Activated T-cell treated with anti-CD3 and anti-CD28 coated beads, Interleukin-2, amount 50 U/mL, for 1 hour (primary cell): ENCODE results near the gene DDX54.
"Not testable (repeated sequence)": the region's sequence is repeated elsewhere in the genome, so short reads cannot be mapped to it uniquely, and the experiment has no call there.

Experiments
- DNase-seq: peaks from one replicate; pipeline ENCODE4 v3.0.0-alpha.2; 2020

DDX54 gene

GRCh38 chr12:113158439-113159203 is 26.7 kb downstream of the DDX54 start:
- DNase-seq, result no peak

GRCh38 chr12:113157218-113157859 is 27.9 kb downstream of the DDX54 start:
- no peak for DNase-seq

DNA sequence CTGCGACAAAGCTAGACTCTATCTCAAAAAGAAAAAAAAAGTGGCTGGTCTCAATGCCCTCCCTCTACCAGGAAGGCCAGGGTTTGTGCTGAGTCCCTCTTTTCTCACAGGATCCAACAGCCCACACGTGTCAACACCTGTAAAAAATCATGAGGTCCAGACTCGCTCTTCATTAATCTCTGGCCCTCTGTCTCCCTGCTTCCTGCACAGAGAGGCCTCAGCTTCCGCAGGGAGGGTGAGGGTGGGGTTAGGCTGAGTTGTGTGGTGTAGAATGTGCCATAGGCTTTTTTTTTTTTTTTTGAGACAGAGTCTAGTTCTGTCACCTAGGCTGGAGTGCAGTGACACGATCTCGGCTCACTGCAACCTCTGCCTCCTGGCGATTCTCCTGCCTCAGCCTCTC is 29.6 kb downstream of the DDX54 start:
- no peak for DNase-seq

DNA sequence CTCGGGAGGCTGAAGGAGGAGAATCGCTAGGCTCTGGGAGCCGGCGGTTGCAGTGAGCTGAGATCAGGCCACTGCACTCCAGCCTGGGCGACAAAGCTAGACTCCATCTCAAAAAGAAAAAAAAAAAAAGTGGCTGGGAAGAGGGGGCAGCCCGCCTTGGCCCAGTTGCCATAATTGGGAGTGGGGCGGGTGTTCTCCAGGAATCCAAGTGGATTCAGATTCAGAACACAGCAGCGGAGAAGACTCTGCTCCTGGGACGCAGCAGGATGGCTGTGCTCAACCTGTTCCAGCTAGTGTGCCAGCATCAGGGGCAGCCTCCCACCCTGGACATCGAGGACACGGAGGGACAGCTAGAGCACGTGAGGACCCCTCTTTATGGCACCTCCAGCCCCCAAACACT is 30.2 kb downstream of the DDX54 start:
- no peak for DNase-seq

DNA sequence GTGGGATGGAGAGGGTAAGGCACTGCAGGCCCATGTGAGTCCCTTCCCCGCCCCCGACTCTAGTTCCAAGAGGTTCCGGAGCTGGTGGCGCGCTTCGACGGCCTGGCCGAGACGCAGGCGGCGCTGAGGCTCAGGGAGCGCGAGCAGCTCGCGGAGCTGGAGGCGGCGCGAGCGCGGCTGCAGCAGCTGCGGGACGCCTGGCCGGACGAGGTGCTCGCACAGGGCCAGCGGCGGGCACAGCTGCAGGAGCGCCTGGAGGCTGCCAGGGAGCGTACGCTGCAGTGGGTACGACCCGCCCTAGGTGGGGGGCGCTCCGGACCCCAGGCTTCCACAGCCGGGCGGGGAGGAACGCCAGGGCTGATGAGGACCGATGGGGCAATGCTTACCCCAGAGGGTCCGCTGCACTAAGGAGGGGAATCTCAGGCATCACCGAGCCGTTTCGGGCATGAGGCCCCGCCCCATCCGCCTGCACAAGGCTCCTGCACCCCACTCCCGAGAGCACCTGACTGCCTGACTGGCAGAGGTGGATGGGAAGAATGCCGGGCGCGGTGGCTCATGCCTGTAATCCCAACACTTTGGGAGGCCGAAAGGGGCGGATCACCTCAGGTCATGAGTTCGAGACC is 30.8 kb downstream of the DDX54 start:
- peak; percentile 40 for DNase-seq

GRCh38 chr12:113152835-113153814 is 32.2 kb downstream of the DDX54 start:
- peak; percentile 74 for DNase-seq

- no peak for DNase-seq
Observed at GRCh38 chr12:113152196-113152834, 33.0 kb downstream of the DDX54 start.

- no peak for DNase-seq
Observed at GRCh38 chr12:113151655-113152054, 33.6 kb downstream of the DDX54 start.

DNA sequence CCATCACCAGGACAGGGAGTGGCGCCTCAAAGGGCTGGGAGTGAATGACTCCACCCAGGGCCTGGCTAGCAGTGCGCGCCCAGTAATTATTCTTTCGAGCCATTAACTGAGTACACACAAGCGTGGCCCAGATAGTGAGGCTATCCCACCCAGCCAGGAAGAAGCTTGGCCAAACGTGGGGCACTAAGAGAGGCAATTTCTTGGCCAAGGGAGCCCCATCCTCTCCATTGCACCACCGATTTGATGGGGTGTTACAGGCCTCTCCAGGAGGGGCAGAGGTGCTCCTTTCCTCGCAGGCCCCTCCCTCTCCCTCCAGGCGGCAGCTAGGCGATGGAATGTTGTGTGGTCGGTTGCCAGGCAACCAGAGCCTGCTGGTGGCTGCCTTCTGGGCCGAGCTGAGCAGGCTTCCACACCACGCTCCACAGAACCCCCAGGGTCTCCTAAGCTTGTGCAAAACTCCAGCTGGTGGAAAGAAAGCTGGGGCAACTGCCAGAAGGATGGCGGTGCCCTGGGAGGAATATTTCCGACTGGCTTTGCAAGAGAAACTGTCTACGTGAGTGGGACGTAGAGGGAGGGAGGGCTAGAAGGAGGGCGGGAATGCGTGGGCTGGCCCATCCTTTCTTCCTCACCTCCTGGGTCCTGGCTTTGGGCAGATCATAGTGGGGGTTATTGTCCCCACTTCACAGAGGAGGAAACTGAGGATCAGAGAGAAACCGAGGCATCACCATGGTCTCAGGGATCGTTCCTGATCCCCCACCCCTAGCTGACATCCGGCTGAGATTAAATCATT is 35.7 kb downstream of the DDX54 start, which contains the start of gene CFAP73:
CFAP73 (plus strand) TSS at position 364 of the 790 bp plus-strand sequence; CDS start at position 498, 134 bp downstream.
- no peak for DNase-seq

GRCh38 chr12:113146999-113147398 is 38.3 kb downstream of the DDX54 start:
- DNase-seq, result no peak

- no peak for DNase-seq
Observed at GRCh38 chr12:113145720-113146551, 39.3 kb downstream of the DDX54 start.

- DNase-seq, result no peak
Observed at GRCh38 chr12:113144806-113145205, 40.5 kb downstream of the DDX54 start.

- no peak for DNase-seq
Observed at GRCh38 chr12:113143959-113144358, 41.3 kb downstream of the DDX54 start.

DNA sequence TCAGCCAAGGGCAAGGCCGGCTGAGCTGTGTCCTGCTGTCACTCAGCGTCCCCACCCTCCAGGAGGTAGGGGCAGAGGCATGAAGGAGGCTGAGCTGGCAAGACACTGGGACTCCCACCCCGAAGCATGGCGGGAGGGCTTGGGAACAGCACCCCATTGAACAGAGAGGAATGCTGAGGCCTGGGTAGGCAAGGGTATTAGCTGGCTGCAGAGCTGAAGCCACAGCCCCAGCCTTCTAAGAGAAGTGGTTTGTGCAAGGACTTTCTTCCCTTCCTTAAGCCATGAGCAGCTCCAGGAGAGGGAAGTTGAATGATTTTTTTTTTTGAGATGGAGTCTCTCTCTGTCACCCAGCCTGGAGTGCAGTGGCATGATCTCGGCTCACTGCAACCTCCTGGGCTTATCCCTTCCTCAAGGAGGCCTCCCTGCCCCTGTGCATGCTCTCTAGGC is 42.4 kb downstream of the DDX54 start:
- DNase-seq, result no peak

GRCh38 chr12:113142173-113142885 is 42.9 kb downstream of the DDX54 start:
- DNase-seq, result no peak

DNA sequence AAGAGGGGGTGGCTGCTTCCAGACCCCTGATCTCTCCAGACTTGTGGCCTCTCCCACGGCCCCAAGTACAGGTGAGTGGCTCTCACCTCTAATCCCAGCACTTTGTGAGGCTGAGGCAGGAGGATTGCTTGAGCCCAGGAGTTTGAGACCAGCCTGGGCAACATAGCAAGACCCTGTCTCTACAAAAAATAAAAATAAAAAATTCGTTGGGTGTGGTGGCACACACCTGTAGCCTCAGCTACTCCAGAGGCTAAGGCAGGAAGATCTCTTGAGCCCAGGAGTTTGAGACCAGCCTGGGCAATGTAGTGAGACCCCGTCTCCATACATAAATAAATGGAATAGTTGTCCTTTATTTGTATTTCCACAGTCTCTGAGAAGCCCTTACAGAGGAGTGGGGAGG is 43.6 kb downstream of the DDX54 start:
- DNase-seq, result not testable (repeated sequence)

- DNase-seq, result no peak
Observed at GRCh38 chr12:113140706-113141105, 44.6 kb downstream of the DDX54 start.

GRCh38 chr12:113138826-113139225 is 46.5 kb downstream of the DDX54 start:
- no peak for DNase-seq
